Measurements from ENCODE around the gene COL1A1.

The COL1A1 gene

DNA sequence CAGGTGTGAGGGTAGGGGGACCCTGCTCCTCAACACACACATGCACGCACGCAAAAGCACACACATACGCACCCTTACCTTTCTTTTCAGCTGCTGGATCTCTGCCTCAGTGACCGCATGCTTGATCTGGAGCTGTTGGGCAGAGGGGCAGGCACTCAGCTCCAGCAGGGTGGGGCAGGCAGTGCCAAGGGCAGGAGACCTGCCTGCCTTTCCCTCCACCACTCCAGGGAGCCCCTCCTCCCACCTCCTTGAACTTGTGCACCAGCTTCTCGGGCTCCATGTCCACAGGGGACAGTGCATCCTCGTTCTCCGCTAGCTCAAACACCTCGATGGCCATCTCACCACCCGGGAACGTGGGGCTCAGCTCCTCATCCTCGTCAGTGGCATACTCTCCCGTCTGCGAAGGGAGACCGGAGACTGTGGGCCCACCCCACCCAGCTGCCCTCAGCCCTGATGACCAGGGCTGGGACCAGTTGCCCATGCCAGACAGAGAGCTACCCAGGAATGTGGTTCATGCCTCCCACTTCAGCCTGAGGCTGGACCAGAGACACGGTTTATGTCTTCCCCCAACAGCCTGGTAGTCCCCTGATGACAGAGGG, 62.1 kb downstream of the COL1A1 start:
- DNase-seq: no peak

DNA sequence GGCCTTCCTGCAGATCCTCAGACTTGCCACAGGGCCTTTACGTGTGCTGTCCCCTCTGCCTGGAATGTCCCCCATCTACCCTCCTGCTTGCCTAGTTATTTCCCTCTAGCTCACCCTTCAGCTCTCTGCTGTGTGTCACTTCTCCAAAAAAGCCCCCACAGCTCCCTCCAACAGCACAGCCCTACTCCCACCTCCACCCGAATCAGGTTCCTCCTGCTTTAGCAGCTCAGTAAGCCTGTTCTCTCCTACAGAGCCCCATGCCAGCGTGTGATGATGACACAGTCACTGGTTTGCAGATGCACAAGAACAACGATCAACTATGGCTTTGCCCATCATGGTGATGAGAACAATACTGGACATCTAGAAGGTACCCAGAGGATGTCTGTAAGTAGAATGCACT, 64.4 kb downstream of the COL1A1 start:
- no peak for DNase-seq

DNA sequence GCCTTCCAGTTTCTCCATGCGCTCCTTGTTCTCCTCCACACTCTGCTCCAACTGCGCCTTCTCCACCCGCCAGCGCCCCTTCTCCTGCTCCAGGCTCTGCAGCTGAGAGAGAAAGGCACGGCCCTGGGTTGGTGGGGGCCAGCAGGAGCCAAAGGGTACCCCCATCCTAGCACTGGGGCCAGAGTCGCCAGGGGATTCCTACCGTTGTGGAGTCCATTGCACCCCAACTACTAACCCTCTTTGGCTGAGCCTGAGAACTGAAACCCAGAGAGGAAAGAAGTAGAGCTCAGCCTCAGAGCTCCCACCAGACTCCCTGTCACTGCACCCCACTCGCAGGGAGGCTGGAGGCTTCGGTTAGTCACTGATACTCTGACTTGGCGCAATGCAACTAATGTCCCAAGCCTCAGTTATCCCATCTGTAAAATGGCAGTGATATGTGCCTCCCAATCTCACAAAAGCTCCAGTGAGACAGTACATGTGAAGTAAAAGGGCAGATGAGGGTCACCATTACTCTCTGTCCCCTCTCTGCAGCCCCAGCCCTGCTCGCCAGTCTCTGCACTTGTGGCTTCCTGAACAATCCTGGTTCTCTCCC, 65.2 kb downstream of the COL1A1 start:
- no peak for DNase-seq

DNA sequence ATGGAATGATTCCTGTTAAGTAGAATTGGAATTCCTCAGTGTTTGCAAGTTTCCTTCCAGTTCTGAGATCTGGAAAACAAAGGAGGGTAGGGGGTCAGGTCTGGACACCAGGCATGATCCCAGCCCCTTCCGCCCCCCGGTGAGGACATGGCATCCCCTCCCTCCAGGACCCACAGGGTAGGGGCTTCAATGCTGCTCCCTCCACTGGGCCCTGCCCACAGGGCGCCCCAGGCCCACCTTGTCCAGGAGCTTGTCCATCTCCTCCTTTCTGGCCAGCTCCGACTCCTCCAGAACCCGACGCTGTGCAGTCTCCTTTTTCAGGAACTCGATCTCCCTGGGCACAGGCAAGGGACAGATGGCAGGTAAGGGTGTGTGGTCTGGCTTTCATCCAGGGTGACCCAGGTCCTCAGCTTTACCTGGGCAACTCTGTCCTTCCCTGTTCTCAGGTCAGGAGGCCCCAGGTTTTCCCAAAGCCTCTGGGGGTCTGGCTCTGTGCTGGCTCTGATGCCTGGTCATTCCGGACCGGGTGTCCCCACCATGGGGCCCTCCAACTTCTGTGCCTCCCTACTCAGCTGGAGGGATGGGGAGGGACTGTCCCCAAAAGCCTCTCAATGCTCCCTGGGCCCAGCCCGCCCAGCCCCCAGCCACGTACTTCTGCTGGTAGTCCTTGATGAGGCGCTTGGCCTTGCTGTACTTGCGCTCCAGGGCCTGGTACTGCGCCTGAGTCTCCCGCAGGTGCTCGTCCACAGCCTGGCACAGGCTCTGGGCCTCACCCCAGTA, 65.9 kb downstream of the COL1A1 start:
- no peak for DNase-seq

DNA sequence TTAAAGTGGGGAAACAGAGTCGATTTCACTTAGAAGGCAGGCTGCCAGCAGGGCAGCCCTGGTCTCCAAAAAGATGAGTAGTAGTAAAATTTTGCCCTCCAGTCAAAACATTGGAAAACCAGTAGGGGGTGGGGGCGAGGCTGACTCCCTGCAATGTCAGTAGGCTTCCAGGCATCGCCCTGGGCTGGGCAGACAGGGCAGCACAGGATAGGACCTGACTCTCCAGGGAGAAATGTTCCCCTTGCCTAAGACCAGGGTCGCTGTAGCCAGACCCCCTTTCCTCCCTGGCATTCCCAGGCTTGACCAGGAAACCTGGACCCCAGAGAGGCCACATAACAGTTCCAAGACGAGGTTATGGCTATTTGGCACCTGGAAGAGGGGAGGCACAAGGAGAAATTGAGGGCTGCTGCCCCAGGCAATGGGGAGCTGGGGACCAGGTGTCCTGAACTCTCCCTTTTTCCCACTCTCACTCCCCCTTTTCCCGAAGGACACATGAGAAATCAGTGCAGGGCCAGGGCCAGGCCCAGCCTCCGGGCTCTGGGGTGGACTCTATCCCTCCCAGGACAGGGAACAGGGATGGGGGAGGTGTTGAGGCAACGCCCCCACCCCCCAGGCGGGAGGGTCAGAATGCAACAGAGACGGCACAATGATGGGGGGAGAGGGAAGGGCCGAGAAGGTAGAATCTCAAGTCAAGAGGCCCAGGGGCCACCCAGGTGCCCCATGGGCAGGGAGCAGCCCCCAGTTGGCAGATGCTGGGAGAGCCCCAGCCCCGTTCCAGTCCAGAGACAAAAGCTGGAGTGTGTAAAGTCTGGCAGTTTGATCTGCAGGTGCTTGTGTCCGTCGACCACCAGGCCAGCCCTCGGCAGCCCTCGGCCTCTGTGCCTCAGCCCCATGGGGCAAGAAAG, 67.0 kb downstream of the COL1A1 start:
- DNase-seq: no peak

DNA sequence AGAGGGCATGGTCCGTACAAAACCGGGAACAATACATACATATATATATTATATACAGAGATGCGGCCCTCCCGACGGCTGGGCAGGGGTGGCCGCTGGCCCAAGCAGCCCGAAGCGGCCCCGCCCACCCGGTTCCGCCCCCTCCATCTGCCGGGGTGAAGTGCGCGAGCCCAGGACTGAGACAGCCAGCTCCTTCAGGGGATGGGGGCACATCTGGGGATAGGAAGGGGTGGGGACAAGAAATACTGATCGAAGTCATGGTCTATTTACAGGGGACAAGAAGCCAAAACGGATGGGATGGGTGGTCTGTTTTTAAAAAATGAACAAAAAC, 67.7 kb downstream of the COL1A1 start:
- DNase-seq: no peak

All from CD4-positive, alpha-beta T cell treated with Interleukin-10 for 1 hour (primary cell).